RCC 7860 (cell line): ENCODE results near the gene SNTB2.
"Not testable (repeated sequence)": the region's sequence is repeated elsewhere in the genome, so short reads cannot be mapped to it uniquely, and the experiment has no call there.

Experiments used
- DNase-seq: peaks from one replicate; pipeline ENCODE4 v3.0.0-alpha.2; 2015; ENCODE audit warnings: low spot score
- FAIRE-seq: peaks from 2 replicates; lab custom pipeline; 2012; peaks lifted over from hg19 to GRCh38; lab: Jason Lieb, UNC

SNTB2 gene

GRCh38 chr16:69277413-69277812 lies 90.4 kb downstream of the SNTB2 start:
- DNase-seq (no peak), FAIRE-seq (no peak)

- no peak for FAIRE-seq
- DNase-seq: no peak
These were observed 96.9 kb downstream of the SNTB2 start for GRCh38 chr16:69283851-69284250.

GRCh38 chr16:69285240-69285639 lies 98.3 kb downstream of the SNTB2 start:
- DNase-seq (no peak), FAIRE-seq (no peak)

- peak; percentile 44 for DNase-seq
These were observed 100.2 kb downstream of the SNTB2 start for GRCh38 chr16:69286941-69287713.

GRCh38 chr16:69291657-69292056 lies 104.7 kb downstream of the SNTB2 start:
- not testable (repeated sequence) for FAIRE-seq, DNase-seq

More at GRCh38 chr16:69286941-69287713, 100.2 kb downstream of the SNTB2 start:
- FAIRE-seq: peak; percentile 77

- DNase-seq: no peak
- no peak for FAIRE-seq
These were observed 106.4 kb downstream of the SNTB2 start for GRCh38 chr16:69293401-69293800.

- FAIRE-seq (no peak), DNase-seq (no peak)
These were observed 107.1 kb downstream of the SNTB2 start for GRCh38 chr16:69294051-69294450.

- DNase-seq, FAIRE-seq: not testable (repeated sequence)
These were observed 109.8 kb downstream of the SNTB2 start for GRCh38 chr16:69296771-69297170.

- FAIRE-seq (no peak), DNase-seq (no peak)
These were observed 111.3 kb downstream of the SNTB2 start for GRCh38 chr16:69298261-69298660.

GRCh38 chr16:69301187-69301586 lies 114.2 kb downstream of the SNTB2 start:
- DNase-seq: no peak
- FAIRE-seq: no peak

- FAIRE-seq (no peak), DNase-seq (no peak)
These were observed 114.9 kb downstream of the SNTB2 start for GRCh38 chr16:69301861-69302260.

GRCh38 chr16:69302301-69302700 lies 115.3 kb downstream of the SNTB2 start:
- DNase-seq: no peak
- no peak for FAIRE-seq

GRCh38 chr16:69306031-69306430 lies 119.1 kb downstream of the SNTB2 start:
- DNase-seq (no peak), FAIRE-seq (no peak)

- FAIRE-seq (no peak), DNase-seq (no peak)
These were observed 120.1 kb downstream of the SNTB2 start for GRCh38 chr16:69307091-69307490.

- DNase-seq: no peak
- no peak for FAIRE-seq
These were observed 120.9 kb downstream of the SNTB2 start for GRCh38 chr16:69307856-69308255.

GRCh38 chr16:69309316-69309715 lies 122.4 kb downstream of the SNTB2 start:
- no peak for FAIRE-seq
- no peak for DNase-seq

GRCh38 chr16:69310653-69311532 lies 123.9 kb downstream of the SNTB2 start, which contains the start of gene VPS4A:
Gene VPS4A (plus strand): TSS chr16:69311350. CDS start chr16:69311512, 162 bp downstream.
- FAIRE-seq: no peak
- peak; percentile 90 for DNase-seq

- no peak for FAIRE-seq
These were observed 124.8 kb downstream of the SNTB2 start for GRCh38 chr16:69311533-69312387.

GRCh38 chr16:69313469-69313868 lies 126.5 kb downstream of the SNTB2 start:
- DNase-seq (no peak), FAIRE-seq (no peak)

More at GRCh38 chr16:69311533-69312387, 124.8 kb downstream of the SNTB2 start:
- DNase-seq: peak; percentile 12

GRCh38 chr16:69314534-69314933 lies 127.6 kb downstream of the SNTB2 start:
- DNase-seq (no peak), FAIRE-seq (no peak)
